HCT116 (cell line): ENCODE results near the gene STYK1. TPM values are rescaled to one million over a fixed set of nuclear protein-coding genes. Genes with fewer than 3 reads are reported as not detected.
A peak's percentile ranks its signal among the peaks of the same experiment; 100 is the strongest.

ENCODE experiments used
- ATAC-seq: fragments of 200-7000 bp; cut with Tn5 transposase; 2 replicates; pipeline ENCODE4 v1.9.1; 2020; ENCODE audit warnings: mild to moderate bottlenecking, moderate library complexity
- BruUV-seq: library from RNA; stranded (reverse); fragments of 400-500 nt; replicated peaks from 2 replicates; lab custom pipeline; 2021; lab: Mats Ljungman, UMichigan
- CTCF ChIA-PET: fragments of 300-600 bp; sonication (Branson Sonifier 250); formaldehyde crosslinking; loops from one replicate; lab custom pipeline; 2021; ENCODE audit warnings: antibody characterized with exemption; lab: Charles Lee
- POLR2A ChIA-PET: fragments of 300-600, 350-600 bp; sonication (Branson Sonifier 250); formaldehyde crosslinking; loops from one replicate; lab custom pipeline; 2021; ENCODE audit warnings: antibody characterized with exemption; lab: Charles Lee
- RAD21 ChIA-PET, 2 experiments: fragments of 300-600 bp; sonication (Branson Sonifier 250); formaldehyde crosslinking; loops; one replicate each; lab custom pipeline; 2023; ENCODE audit warnings: low total read pairs in 2 of 2; ENCODE audit not compliant: uncharacterized antibody in 2 of 2, unreplicated experiment in 2 of 2, low non-redundant PET in 1 of 2; lab: Charles Lee
- DNase-seq: peaks from one replicate; pipeline ENCODE4 v3.0.0-alpha.2; 2010; ENCODE audit warnings: low read depth, low spot score
- H2AFZ ChIP-seq: fragments of 200-600 bp; shearing (Covaris generic), sonication (generic); 2 replicates; pipeline ENCODE4 v1.6.1; 2017; ENCODE audit warnings: low read depth, mixed run types, mixed read lengths, antibody characterized with exemption, low read length; ENCODE audit not compliant: poor library complexity, severe bottlenecking
- H3K27ac ChIP-seq: 2 replicates; pipeline ENCODE4 v1.5.1; 2012; ENCODE audit warnings: low read depth, low read length
- H3K27me3 ChIP-seq: fragments of 200-600 bp; sonication (generic); 2 replicates; pipeline ENCODE4 v1.6.1; 2016; ENCODE audit warnings: mixed run types, low read length, mixed read lengths; ENCODE audit not compliant: insufficient read depth
- H3K36me3 ChIP-seq, 2 experiments: fragments of 200-500 bp in 1 of 2; fragments of 200-600 bp in 1 of 2; sonication (Bioruptor generic) in 1 of 2; sonication (generic) in 1 of 2; 2 replicates each; pipeline versions ENCODE4 v1.5.1 to v1.6.1; 2014 to 2016; ENCODE audit warnings: low read length in 2 of 2, inconsistent platforms in 1 of 2, mixed read lengths in 1 of 2, mixed run types in 1 of 2; ENCODE audit not compliant: insufficient read depth in 2 of 2, control insufficient read depth in 1 of 2
- H3K4me1 ChIP-seq, 2 experiments: fragments of 200-600 bp in 1 of 2; sonication (generic) in 1 of 2; 2 replicates each; pipeline versions ENCODE4 v1.5.1 to v1.6.1; 2012 to 2017; ENCODE audit warnings: low read length in 2 of 2, inconsistent platforms in 1 of 2, mild to moderate bottlenecking in 1 of 2, mixed read lengths in 1 of 2, mixed run types in 1 of 2, moderate library complexity in 1 of 2; ENCODE audit not compliant: insufficient read depth in 2 of 2, control insufficient read depth in 1 of 2
- H3K4me2 ChIP-seq: fragments of 200-600 bp; sonication (generic); 2 replicates; pipeline ENCODE4 v1.6.1; 2017; ENCODE audit warnings: mixed run types, low read length, mixed read lengths
- H3K4me3 ChIP-seq, 2 experiments: fragments of 200-600 bp in 1 of 2; sonication (generic) in 1 of 2; replicated peaks in 1 of 2; 2 replicates each; pipeline ENCODE4 v1.5.1; 2011 to 2016; ENCODE audit warnings: low read length in 2 of 2, control low read depth in 1 of 2, low read depth in 1 of 2, mild to moderate bottlenecking in 1 of 2, mixed read lengths in 1 of 2, mixed run types in 1 of 2
- H3K79me2 ChIP-seq: fragments of 200-600 bp; sonication (generic); 2 replicates; pipeline ENCODE4 v1.6.1; 2017; ENCODE audit warnings: mild to moderate bottlenecking, mixed run types, low read length, moderate library complexity, mixed read lengths; ENCODE audit not compliant: insufficient read depth
- H3K9ac ChIP-seq: fragments of 200-600 bp; sonication (generic); 2 replicates; pipeline ENCODE4 v1.6.1; 2016; ENCODE audit warnings: low read length, mixed read lengths
- H3K9me2 ChIP-seq: fragments of 200-600 bp; sonication (generic), shearing (Covaris generic); 2 replicates; pipeline ENCODE4 v1.6.1; 2017; ENCODE audit warnings: mixed run types, mild to moderate bottlenecking, moderate library complexity; ENCODE audit not compliant: insufficient read depth
- H3K9me3 ChIP-seq, 2 experiments: fragments of 200-500 bp in 1 of 2; fragments of 200-600 bp in 1 of 2; sonication (Bioruptor generic) in 1 of 2; sonication (generic) in 1 of 2; 2 replicates each; pipeline ENCODE4 v1.6.1; 2014 to 2017; ENCODE audit warnings: low read length in 2 of 2, mixed read lengths in 2 of 2, inconsistent platforms in 1 of 2, low read depth in 1 of 2, mild to moderate bottlenecking in 1 of 2, mixed run types in 1 of 2, moderate library complexity in 1 of 2; ENCODE audit not compliant: control insufficient read depth in 1 of 2, insufficient read depth in 1 of 2
- H4K20me1 ChIP-seq: fragments of 200-600 bp; sonication (generic), shearing (Covaris generic); 2 replicates; pipeline ENCODE4 v1.6.1; 2017; ENCODE audit warnings: mixed run types, mild to moderate bottlenecking, moderate library complexity; ENCODE audit not compliant: insufficient read depth
- CTCF ChIP-seq, 3 experiments: fragments of 200-600 bp in 1 of 3; sonication (generic) in 1 of 3; IDR thresholded peaks in 2 of 3; conservative IDR thresholded peaks in 1 of 3; 2 replicates each; pipeline ENCODE4 v1.5.1; 2012 to 2017; ENCODE audit warnings: low read depth in 2 of 3, low read length in 2 of 3, antibody characterized with exemption in 1 of 3, borderline replicate concordance in 1 of 3, control low read depth in 1 of 3, mild to moderate bottlenecking in 1 of 3, mixed read lengths in 1 of 3, mixed run types in 1 of 3, moderate library complexity in 1 of 3; ENCODE audit not compliant: insufficient read depth in 1 of 3
- EGR1 ChIP-seq: IDR thresholded peaks from 2 replicates; pipeline ENCODE4 v1.6.1; 2012; ENCODE audit warnings: low read depth
- JUND ChIP-seq: IDR thresholded peaks from 2 replicates; pipeline ENCODE4 v1.6.1; 2012
- MAX ChIP-seq: IDR thresholded peaks from 2 replicates; pipeline ENCODE4 v1.6.1; 2012
- POLR2A ChIP-seq: IDR thresholded peaks from 2 replicates; pipeline ENCODE4 v1.7.0; 2011; ENCODE audit warnings: borderline replicate concordance; ENCODE audit not compliant: insufficient read depth, insufficient read length; ENCODE audit errors: extremely low read depth
- RAD21 ChIP-seq: IDR thresholded peaks from 2 replicates; pipeline ENCODE4 v1.6.1; 2012; ENCODE audit warnings: low read depth, mild to moderate bottlenecking
- SIN3A ChIP-seq: IDR thresholded peaks from 2 replicates; pipeline ENCODE4 v1.6.1; 2012; ENCODE audit warnings: low read depth
- SP1 ChIP-seq: IDR thresholded peaks from 2 replicates; pipeline ENCODE4 v1.6.1; 2012; ENCODE audit warnings: low read depth
- SRF ChIP-seq: IDR thresholded peaks from 2 replicates; pipeline ENCODE4 v1.6.1; 2012; ENCODE audit warnings: low read depth
- TCF7L2 ChIP-seq: IDR thresholded peaks from 2 replicates; pipeline ENCODE4 v1.7.0; 2011; ENCODE audit warnings: borderline replicate concordance, inconsistent platforms; ENCODE audit not compliant: insufficient read depth, insufficient read length; ENCODE audit errors: extremely low read depth
- YY1 ChIP-seq: IDR thresholded peaks from 2 replicates; pipeline ENCODE4 v1.6.1; 2011; ENCODE audit warnings: low read length, low read depth, moderate library complexity, mild to moderate bottlenecking; ENCODE audit not compliant: insufficient replicate concordance; ENCODE audit errors: extremely low read depth
- ZBTB33 ChIP-seq: IDR thresholded peaks from 2 replicates; pipeline ENCODE4 v1.6.1; 2011; ENCODE audit warnings: mild to moderate bottlenecking, low read length, moderate library complexity; ENCODE audit not compliant: insufficient replicate concordance; ENCODE audit errors: extremely low read depth
- ZFX ChIP-seq: fragments of 450-650 bp; IDR thresholded peaks from 2 replicates; pipeline ENCODE4 v1.6.1; 2017
- ZNF274 ChIP-seq: fragments of 200-500 bp; sonication (Bioruptor generic); IDR thresholded peaks from 2 replicates; pipeline ENCODE4 v1.6.1; 2014; ENCODE audit warnings: mild to moderate bottlenecking, low read depth, low read length, inconsistent platforms
- intact Hi-C: fragments of 100-400 bp; cut with micrococcal nuclease; formaldehyde crosslinking; loops from 2 replicates; pipeline ENCODE4 v1.10.0; 2022
- total RNA-seq: library from RNA; stranded (reverse); gene quantifications from one replicate; pipeline ENCODE4 v1.2.1, GENCODE V29; 2021; ENCODE audit not compliant: unreplicated experiment

STYK1 gene
- total RNA-seq, 1 experiment from 2014 or later, result 4.4 TPM

- peak overlapping the region; percentile 68 for H3K27ac ChIP-seq
- peak overlapping the region; percentile 77 for H3K4me2 ChIP-seq
- ChIA-PET RAD21 (no interaction called here), POLR2A (interaction anchor here (1.0 kb wide), 1 partner anchor 34 kb away, joined by 3 read pairs; no protein-coding TSS in a partner anchor), CTCF (no interaction called here)
- BruUV-seq, result no TSS peak
- H3K4me1 ChIP-seq, result peaks cover 53 to 59% of the 10 kb centered on the region in 2 experiments
- no peak for TF ChIP-seq JUND
- TF ChIP-seq SRF, result no peak
- no peak for TF ChIP-seq POLR2A
- TF ChIP-seq TCF7L2, result no peak
- TF ChIP-seq YY1, result no peak
- TF ChIP-seq MAX, result no peak
- no peak for TF ChIP-seq ZBTB33
- no peak for TF ChIP-seq RAD21
- no peak for TF ChIP-seq SIN3A
- TF ChIP-seq ZFX, result no peak
- no peak for TF ChIP-seq ZNF274
- no peak for TF ChIP-seq SP1
- TF ChIP-seq EGR1, result no peak
- TF ChIP-seq CTCF (IDR thresholded peaks at IDR 0.05 in 2 of 3, conservative IDR thresholded peaks at IDR 0.05 in 1 of 3; ENCODE audit: borderline replicate concordance in 1 of 3, insufficient read depth in 1 of 3, low read depth in 2 of 3, low read length in 2 of 3), result no peak
- H3K4me3 ChIP-seq, result peak overlapping the region; percentile 13 to 41; a peak in 3 of 4 replicates
- peaks cover 42 to 58% of the 10 kb centered on the region in 2 experiments for H3K36me3 ChIP-seq
- peaks cover 100% of the 10 kb centered on the region for H3K79me2 ChIP-seq
- H3K27me3 ChIP-seq, result no peaks in the 10 kb centered on the region
- ATAC-seq (no peak), DNase-seq (no peak)
- no peak overlapping the region for H2AFZ ChIP-seq
- intact Hi-C loops, result loop anchor here (2.0 kb wide), 1 partner anchor 503 kb away; the partner anchor contains the start of gene GABARAPL1
- H3K9ac ChIP-seq, result peak overlapping the region; percentile 48
- H3K9me2 ChIP-seq, result no peaks in the 10 kb centered on the region
- H4K20me1 ChIP-seq, result peaks cover 37% of the 10 kb centered on the region; the same call in 1 of the 2 replicates
- no peaks in the 10 kb centered on the region for H3K9me3 ChIP-seq
Observed at GRCh38 chr12:10716277-10716676, 42.4 kb upstream of the STYK1 start.
